ENCODE results near the gene ARHGAP45. TPM values are rescaled to one million over a fixed set of nuclear protein-coding genes. Genes with fewer than 3 reads are reported as not detected.

ARHGAP45 gene
- total and polyA plus RNA-seq, 2 of the 8 experiments (the other 6 are each of a cell fraction or from before 2014, with no cell fraction given), result 31.4 to 41.8 TPM

GRCh38 chr19:1042689-1043511 lies 24.1 kb upstream of the ARHGAP45 start:
- Histone ChIP-seq H3K23me2 (ENCODE audit: low read depth, low read length) (peaks cover 10% of the 10 kb centered on the region), H3K4me3 (ENCODE audit: extremely low read depth in 1 of 4, insufficient read depth in 2 of 4, low read depth in 3 of 4, low read length in 4 of 4) (no peak overlapping the region), H3K79me2 (ENCODE audit: control insufficient read depth in 1 of 2, insufficient read depth in 2 of 2, low read length in 2 of 2) (no peaks in the 10 kb centered on the region), H4K20me1 (replicated peaks in 1 of 2; ENCODE audit: control insufficient read depth in 1 of 2, insufficient read depth in 2 of 2, low read length in 2 of 2) (peaks cover 0 to 2% of the 10 kb centered on the region in 2 experiments), H2BK12ac (ENCODE audit: low read depth, low read length) (no peak overlapping the region), H4K5ac (ENCODE audit: insufficient read length, low read depth, low read length) (no peak overlapping the region), H3K4me2 (ENCODE audit: insufficient read depth in 1 of 2, low read depth in 2 of 2, low read length in 2 of 2) (no peak overlapping the region), H3K4ac (replicated peaks; ENCODE audit: insufficient read length, low read depth, low read length) (no peak overlapping the region), H3K27me3 (replicated peaks in 1 of 4; ENCODE audit: control insufficient read depth in 3 of 4, extremely low read depth in 1 of 4, insufficient read depth in 3 of 4, low read length in 3 of 4) (no peaks in the 10 kb centered on the region), H3K9me3 (ENCODE audit: insufficient read depth in 2 of 2, low read depth in 1 of 2, low read length in 1 of 2) (no peaks in the 10 kb centered on the region), H3K56ac (replicated peaks; ENCODE audit: insufficient read length, low read depth, low read length) (no peak overlapping the region), H4K8ac (ENCODE audit: extremely low read depth, insufficient read depth, low read length) (no peak overlapping the region), H2BK20ac (ENCODE audit: low read length) (no peak overlapping the region), H3K79me1 (ENCODE audit: low read depth, low read length) (no peaks in the 10 kb centered on the region), H3K23ac (ENCODE audit: insufficient read length) (no peak overlapping the region), H3K27ac (ENCODE audit: low read depth, low read length) (no peak overlapping the region), H3K18ac (ENCODE audit: extremely low read depth, low read length) (no peak overlapping the region; the same call in 1 of the 2 replicates), H2AK5ac (ENCODE audit: low read depth, low read length) (no peak overlapping the region), H3K9ac (replicated peaks in 1 of 4; ENCODE audit: extremely low read depth in 1 of 4, low read depth in 3 of 4, low read length in 3 of 4) (no peak overlapping the region), H3K14ac (ENCODE audit: insufficient read length) (no peak overlapping the region), H4K91ac (replicated peaks; ENCODE audit: insufficient read length, low read length) (no peak overlapping the region), H3K36me3 (ENCODE audit: control insufficient read depth in 2 of 4, insufficient read depth in 4 of 4, low read length in 3 of 4) (peaks cover 0 to 14% (median 4%) of the 10 kb centered on the region in 4 experiments; a peak in 4 of 8 replicates), H3K4me1 (replicated peaks in 1 of 4; ENCODE audit: control insufficient read depth in 3 of 4, insufficient read depth in 4 of 4, low read length in 3 of 4) (peaks cover 0 to 10% (median 9%) of the 10 kb centered on the region in 4 experiments; a peak in 6 of 7 replicates), H2BK15ac (ENCODE audit: low read length) (no peak overlapping the region), H2AFZ (ENCODE audit: low read length) (no peak overlapping the region), H2BK120ac (replicated peaks; ENCODE audit: low read depth, low read length) (no peak overlapping the region), H2BK5ac (ENCODE audit: low read depth, low read length) (no peak overlapping the region)
- CTCF ChIA-PET (ENCODE audit: partially characterized antibody), result interaction anchor here (0.6 to 4.8 kb wide), 6 partner anchors 13 to 178 kb away, joined by 3 to 27 read pairs (median 4); partner anchors contain the start of gene ARHGAP45
- POLR2A ChIA-PET (ENCODE audit: partially characterized antibody), result interaction anchor here (0.8 to 16.4 kb wide), 7 partner anchors 7 to 226 kb away, joined by 3 to 509 read pairs (median 6); partner anchors contain the start of genes CIRBP, CNN2 and RNU6-2
- FAIRE-seq (no peak), DNase-seq (ENCODE audit: low read depth in 1 of 2, low spot score in 2 of 2) (no peak)
- 86% methylated on average over 21 of the region's 23 CpGs; no CpG with 5 or more reads in 1 of the 2 experiments for WGBS, 2 experiments (ENCODE audit: extremely low coverage in 1 of 2, insufficient coverage in 1 of 2, insufficient read length in 1 of 2, insufficient replicate concordance in 2 of 2, low coverage in 1 of 2, low lambda C conversion rate in 2 of 2, missing lambda C conversion rate in 1 of 2)
- TF ChIP-seq CBX5 (IDR thresholded peaks at IDR 0.05; ENCODE audit: low read depth, low read length), result no peak
- no peak for TF ChIP-seq TAF7 (optimal IDR thresholded peaks at IDR 0.05; ENCODE audit: borderline replicate concordance, low read depth, low read length)
- TF ChIP-seq RBBP5 (IDR thresholded peaks at IDR 0.05; ENCODE audit: borderline replicate concordance, low read depth, low read length), result no peak
- TF ChIP-seq KDM4A (IDR thresholded peaks at IDR 0.05; ENCODE audit: low read depth, low read length, severe bottlenecking), result no peak
- TF ChIP-seq EP300 (IDR thresholded peaks at IDR 0.05; ENCODE audit: borderline replicate concordance in 1 of 2, low read depth in 2 of 2, low read length in 2 of 2), result no peak
- TF ChIP-seq HDAC2 (IDR thresholded peaks at IDR 0.05; ENCODE audit: borderline replicate concordance in 1 of 2, low read depth in 2 of 2, low read length in 2 of 2), result no peak
- no peak for TF ChIP-seq SP2 (IDR thresholded peaks at IDR 0.05; ENCODE audit: low read length)
- no peak for TF ChIP-seq BRCA1 (IDR thresholded peaks at IDR 0.05; ENCODE audit: low read depth, low read length)
- no peak for TF ChIP-seq RXRA (IDR thresholded peaks at IDR 0.05; ENCODE audit: insufficient read depth, low read depth, low read length)
- TF ChIP-seq JUND (IDR thresholded peaks at IDR 0.05; ENCODE audit: low read length), result no peak
- TF ChIP-seq MAX (IDR thresholded peaks at IDR 0.05), result no peak
